ENCODE results near the gene WNT16.
"Not testable (repeated sequence)": the region's sequence is repeated elsewhere in the genome, so short reads cannot be mapped to it uniquely, and the experiment has no call there.

GRCh38 chr7:121315170-121315569 is 13.6 kb upstream of the WNT16 start:
- not testable (repeated sequence) for TF ChIP-seq POLR2A (IDR thresholded peaks at IDR 0.05; ENCODE audit: extremely low read depth, insufficient read length); CTCF (IDR thresholded peaks at IDR 0.05; ENCODE audit: low read depth, low read length); MYC (IDR thresholded peaks at IDR 0.05; ENCODE audit: low read depth, low read length)
- TF ChIP-seq, protein P1, sequence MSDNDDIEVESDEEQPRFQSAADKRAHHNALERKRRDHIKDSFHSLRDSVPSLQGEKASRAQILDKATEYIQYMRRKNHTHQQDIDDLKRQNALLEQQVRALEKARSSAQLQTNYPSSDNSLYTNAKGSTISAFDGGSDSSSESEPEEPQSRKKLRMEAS (IDR thresholded peaks at IDR 0.05; ENCODE audit: low read depth, low read length): not testable (repeated sequence)

Data from NB4 (cell line).